GM23248 (cell line): ENCODE measurements around the gene P2RX3.

Experiments
- EZH2 ChIP-seq: fragments of 200-600 bp; sonication (generic); IDR thresholded peaks from 2 replicates; pipeline ENCODE4 v1.6.1; 2018; ENCODE audit warnings: antibody characterized with exemption, mild to moderate bottlenecking; ENCODE audit not compliant: insufficient read depth, poor library complexity, severe bottlenecking
- EZH2phosphoT487 ChIP-seq: fragments of 200-600 bp; sonication (generic); IDR thresholded peaks from 2 replicates; pipeline ENCODE4 v1.6.1; 2018; ENCODE audit warnings: antibody characterized with exemption, moderate library complexity, mild to moderate bottlenecking, low read depth; ENCODE audit not compliant: insufficient read depth

GRCh38 chr11:57368106-57368844, 30.1 kb downstream of the P2RX3 start:
- TF ChIP-seq EZH2phosphoT487 (no peak), EZH2 (no peak)
